Keratinocyte (primary cell): ENCODE measurements around the gene MAB21L2. TPM values are rescaled to one million over a fixed set of nuclear protein-coding genes. Genes with fewer than 3 reads are reported as not detected.

Source experiments
- DNase-seq: peaks from one replicate; pipeline ENCODE4 v3.0.0-alpha.2; 2011; ENCODE audit warnings: low read depth, missing footprints, low spot score
- FAIRE-seq: peaks from 2 replicates; lab custom pipeline; 2011; peaks lifted over from hg19 to GRCh38; lab: Jason Lieb, UNC
- H2AFZ ChIP-seq: 2 replicates; pipeline ENCODE4 v1.6.0; 2012; ENCODE audit warnings: low read length, control low read depth, inconsistent platforms; ENCODE audit not compliant: control insufficient read depth
- H3K27ac ChIP-seq: 2 replicates; pipeline ENCODE4 v1.5.1; 2011; ENCODE audit warnings: low read length; ENCODE audit not compliant: control insufficient read depth, insufficient read depth
- H3K27me3 ChIP-seq: 3 replicates; pipeline ENCODE4 v1.6.0; 2011; ENCODE audit warnings: low read length; ENCODE audit not compliant: control insufficient read depth, insufficient read depth; ENCODE audit errors: extremely low read depth
- H3K36me3 ChIP-seq, 2 experiments: 2 replicates in 1 of 2; 3 replicates in 1 of 2; pipeline ENCODE4 v1.5.1; 2011; ENCODE audit warnings: low read length in 2 of 2, mild to moderate bottlenecking in 1 of 2; ENCODE audit not compliant: control insufficient read depth in 2 of 2, insufficient read depth in 2 of 2; ENCODE audit errors: extremely low read depth in 1 of 2
- H3K4me1 ChIP-seq: 3 replicates; pipeline ENCODE4 v1.5.1; 2011; ENCODE audit warnings: low read length; ENCODE audit not compliant: control insufficient read depth, insufficient read depth; ENCODE audit errors: extremely low read depth
- H3K4me2 ChIP-seq: 3 replicates; pipeline ENCODE4 v1.6.0; 2011; ENCODE audit warnings: low read depth, low read length; ENCODE audit not compliant: control insufficient read depth, insufficient read depth; ENCODE audit errors: extremely low read depth
- H3K4me3 ChIP-seq, 3 experiments: fragments of 200-600 bp in 1 of 3; sonication (generic) in 1 of 3; 2 replicates in 2 of 3; 3 replicates in 1 of 3; pipeline ENCODE4 v1.5.1; 2011 to 2016; ENCODE audit warnings: low read length in 3 of 3, mild to moderate bottlenecking in 3 of 3, control low read depth in 2 of 3, inconsistent platforms in 1 of 3, low read depth in 1 of 3, mixed read lengths in 1 of 3, mixed run types in 1 of 3, moderate library complexity in 1 of 3; ENCODE audit not compliant: control insufficient read depth in 2 of 3, insufficient read depth in 2 of 3; ENCODE audit errors: extremely low read depth in 1 of 3
- H3K79me2 ChIP-seq: 2 replicates; pipeline ENCODE4 v1.6.0; 2012; ENCODE audit warnings: low read length; ENCODE audit not compliant: control insufficient read depth, insufficient read depth
- H3K9ac ChIP-seq: 3 replicates; pipeline ENCODE4 v1.6.0; 2011; ENCODE audit warnings: low read length; ENCODE audit not compliant: control insufficient read depth, insufficient read depth; ENCODE audit errors: extremely low read depth
- H3K9me1 ChIP-seq: 3 replicates; pipeline ENCODE4 v1.6.0; 2011; ENCODE audit warnings: low read length; ENCODE audit not compliant: control insufficient read depth, insufficient read depth; ENCODE audit errors: extremely low read depth
- H3K9me3 ChIP-seq: 2 replicates; pipeline ENCODE4 v1.5.1; 2012; ENCODE audit warnings: low read depth, low read length; ENCODE audit not compliant: control insufficient read depth
- H4K20me1 ChIP-seq: 3 replicates; pipeline ENCODE4 v1.6.0; 2011; ENCODE audit warnings: low read length; ENCODE audit not compliant: control insufficient read depth, insufficient read depth; ENCODE audit errors: extremely low read depth
- CTCF ChIP-seq, 3 experiments: IDR thresholded peaks in 1 of 3; conservative IDR thresholded peaks in 1 of 3; optimal IDR thresholded peaks in 1 of 3; 2 replicates in 2 of 3; 3 replicates in 1 of 3; pipeline versions ENCODE3 to v1.5.1; 2011; ENCODE audit warnings: low read length in 3 of 3, mild to moderate bottlenecking in 3 of 3, moderate library complexity in 2 of 3, control low read depth in 1 of 3, inconsistent platforms in 1 of 3; ENCODE audit not compliant: insufficient read depth in 2 of 3; ENCODE audit errors: extremely low read depth in 1 of 3
- EZH2 ChIP-seq: IDR thresholded peaks from one replicate; pipeline ENCODE4 v1.6.1; 2012; ENCODE audit warnings: inconsistent platforms, mild to moderate bottlenecking, low read length, moderate library complexity
- dilution Hi-C: fragments of 300-500 bp; cut with MboI; formaldehyde crosslinking; loops from one replicate; pipeline ENCODE4 v1.7.0; 2020; ENCODE audit warnings: low sequenced_read_pairs; ENCODE audit not compliant: extremely low pct_ligation_motif_present
- polyA plus RNA-seq, 5 experiments: library from polyadenylated mRNA; depleted of rRNA in 3 of 5; stranded (reverse) in 3 of 5; stranded (forward) in 1 of 5; unstranded in 1 of 5; fragments of >200 nt; gene quantifications; 1 replicate in 1 of 5; 2 replicates in 3 of 5; 3 replicates in 1 of 5; pipeline versions ENCODE4 v1.2.1 to v1.2.3, GENCODE V29; 2011 to 2012; ENCODE audit warnings: missing spikeins in 2 of 5, low read depth in 1 of 5, low replicate concordance in 1 of 5

MAB21L2 gene
- polyA plus RNA-seq, 1 donor (not counting 4 experiments of a cell fraction or from before 2014, with no cell fraction given), result not detected

- TF ChIP-seq EZH2 (no peak), CTCF (optimal IDR thresholded peaks at IDR 0.05 in 1 of 3, IDR thresholded peaks at IDR 0.05 in 1 of 3, conservative IDR thresholded peaks at IDR 0.05 in 1 of 3; ENCODE audit: extremely low read depth in 1 of 3, insufficient read depth in 2 of 3, low read length in 3 of 3) (no peak)
- H3K79me2 ChIP-seq, result no peaks in the 10 kb centered on the region
- no peaks in the 10 kb centered on the region for H3K36me3 ChIP-seq
- no peak overlapping the region for H2AFZ ChIP-seq
- no peaks in the 10 kb centered on the region for H3K27me3 ChIP-seq
- H3K27ac ChIP-seq, result no peak overlapping the region
- H4K20me1 ChIP-seq, result no peaks in the 10 kb centered on the region
- H3K9me3 ChIP-seq, result no peaks in the 10 kb centered on the region
- no peak for DNase-seq
- no peak overlapping the region for H3K9ac ChIP-seq
- H3K9me1 ChIP-seq, result no peaks in the 10 kb centered on the region
- dilution Hi-C loops, result no loop called here
- H3K4me1 ChIP-seq, result no peaks in the 10 kb centered on the region
- H3K4me3 ChIP-seq, result no peak overlapping the region
- FAIRE-seq, result no peak
- no peak overlapping the region for H3K4me2 ChIP-seq
Measured at GRCh38 chr4:150624055-150624454, 42.1 kb downstream of the MAB21L2 start.

GRCh38 chr4:150625033-150625432, 43.1 kb downstream of the MAB21L2 start:
- Histone ChIP-seq H3K79me2 (no peaks in the 10 kb centered on the region), H3K9me3 (no peaks in the 10 kb centered on the region), H3K36me3 (no peaks in the 10 kb centered on the region), H3K9ac (no peak overlapping the region), H2AFZ (no peak overlapping the region), H3K27ac (no peak overlapping the region), H3K4me3 (no peak overlapping the region), H3K4me2 (no peak overlapping the region), H3K9me1 (no peaks in the 10 kb centered on the region), H3K27me3 (no peaks in the 10 kb centered on the region), H4K20me1 (no peaks in the 10 kb centered on the region), H3K4me1 (no peaks in the 10 kb centered on the region)
- dilution Hi-C loops, result no loop called here
- no peak for FAIRE-seq
- TF ChIP-seq EZH2 (no peak), CTCF (optimal IDR thresholded peaks at IDR 0.05 in 1 of 3, IDR thresholded peaks at IDR 0.05 in 1 of 3, conservative IDR thresholded peaks at IDR 0.05 in 1 of 3; ENCODE audit: extremely low read depth in 1 of 3, insufficient read depth in 2 of 3, low read length in 3 of 3) (no peak)
- DNase-seq, result no peak
